ENCODE results near the gene MAPK8IP2.

MAPK8IP2 gene

DNA sequence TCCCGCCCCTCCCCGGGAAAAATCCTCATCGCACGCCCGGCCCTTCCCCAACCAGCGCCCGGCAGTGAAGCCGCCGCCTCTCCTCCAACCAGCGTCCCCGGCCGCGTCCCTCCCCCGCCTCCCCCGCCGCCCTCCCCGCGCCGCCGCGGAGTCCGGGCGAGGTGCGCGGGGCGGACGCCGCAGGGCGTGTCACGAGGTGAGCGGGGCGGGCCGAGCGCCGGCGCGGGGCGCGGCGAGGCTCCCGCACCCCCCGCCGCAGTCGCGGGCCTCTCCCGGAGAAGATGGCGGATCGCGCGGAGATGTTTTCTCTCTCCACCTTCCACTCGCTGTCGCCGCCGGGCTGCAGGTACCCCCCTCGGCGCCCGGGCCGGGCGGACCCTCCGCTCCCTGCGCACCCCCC is at the start of gene MAPK8IP2:
MAPK8IP2 (plus strand) TSS at position 256 of the 400 bp plus-strand sequence; CDS start at position 282, 26 bp downstream.
- DNase-seq (ENCODE audit: low read depth in 2 of 2): no peak

DNA sequence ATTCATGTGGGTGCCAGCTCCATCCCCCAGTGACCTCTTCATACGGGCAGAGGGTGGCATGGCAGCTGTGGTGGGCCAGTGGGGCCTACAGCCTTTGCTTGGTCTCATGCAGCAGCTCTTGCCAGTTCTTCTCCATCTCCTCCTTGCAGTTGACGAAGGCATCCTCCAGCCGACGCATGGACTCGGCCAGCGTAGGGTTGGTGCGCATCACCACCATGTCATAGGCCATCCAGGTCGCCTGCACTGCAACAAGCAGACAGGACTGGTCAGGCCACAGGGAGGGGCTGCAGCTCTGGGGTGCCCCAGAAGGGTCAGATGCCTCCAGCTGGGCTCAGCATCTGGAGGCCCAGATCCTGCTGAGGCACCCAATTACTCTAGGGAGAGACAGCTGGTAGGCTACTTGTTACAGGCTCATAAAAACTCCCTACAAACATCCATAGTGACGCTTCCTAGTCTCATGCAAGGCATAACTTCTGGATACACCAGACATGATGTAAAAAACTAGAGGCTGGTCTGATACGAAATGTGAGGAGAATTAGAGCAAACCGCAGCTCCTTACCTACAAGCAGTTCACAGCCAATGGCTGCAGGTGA is 49.3 kb upstream of the MAPK8IP2 start:
- DNase-seq (ENCODE audit: low read depth in 2 of 2): no peak

DNA sequence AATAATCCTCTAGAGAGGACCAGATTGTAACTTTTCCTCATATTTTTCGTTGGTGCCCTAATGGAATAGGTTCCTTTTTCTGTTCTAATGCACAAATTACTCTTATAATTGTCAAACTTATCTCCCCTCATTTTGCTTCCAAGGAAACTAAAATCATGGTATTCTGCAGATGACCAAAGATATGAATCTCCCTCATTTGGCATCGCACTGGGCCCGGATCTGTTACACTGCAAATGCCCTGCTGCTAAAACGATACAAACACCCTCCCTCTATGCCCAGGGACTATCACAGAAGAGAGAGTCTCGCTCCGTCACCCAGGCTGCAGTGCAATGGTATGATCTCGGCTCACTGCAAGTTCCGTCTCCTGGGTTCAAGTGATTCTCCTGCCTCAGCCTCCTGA is 47.3 kb upstream of the MAPK8IP2 start:
- DNase-seq (ENCODE audit: low read depth in 2 of 2): no peak

DNA sequence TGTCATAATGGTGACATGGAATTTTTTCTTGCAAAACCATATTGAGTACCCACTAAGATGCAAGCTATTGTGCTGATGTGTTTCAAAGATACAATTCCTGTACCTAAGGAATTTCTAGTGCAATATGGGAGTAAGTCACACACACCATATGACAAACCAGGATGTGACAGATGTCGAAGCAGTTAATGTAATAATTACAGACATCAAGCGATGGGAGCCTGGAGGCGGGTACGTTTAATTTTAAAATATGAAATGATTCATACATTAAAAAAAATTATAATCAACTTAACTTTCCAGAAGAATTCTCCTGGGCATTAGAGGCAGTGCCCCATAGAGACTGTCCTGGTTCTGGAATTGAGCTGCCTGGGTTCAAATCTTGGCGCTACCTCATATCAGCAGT is 43.9 kb upstream of the MAPK8IP2 start:
- no peak for DNase-seq (ENCODE audit: low read depth in 2 of 2)

DNA sequence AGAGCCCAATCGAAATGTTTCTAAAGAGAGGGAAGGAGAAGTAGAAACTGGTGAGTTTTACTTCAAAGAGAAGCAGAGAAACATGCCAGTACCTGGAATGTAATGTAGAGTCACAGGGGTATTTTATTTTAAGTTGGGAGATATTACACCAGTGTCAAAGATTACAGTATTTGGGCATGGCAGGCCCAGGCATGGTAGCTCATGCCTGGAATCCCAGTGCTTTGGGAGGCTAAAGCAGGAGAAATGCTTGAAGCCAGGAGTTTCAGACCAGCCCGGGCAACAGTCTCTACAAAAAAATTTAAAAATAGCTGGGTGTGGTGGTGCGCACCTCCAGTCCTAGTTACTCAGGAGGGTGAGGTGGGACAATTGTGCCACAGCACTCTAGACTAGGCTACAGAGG is 40.6 kb upstream of the MAPK8IP2 start:
- DNase-seq (ENCODE audit: low read depth in 2 of 2): no peak

DNA sequence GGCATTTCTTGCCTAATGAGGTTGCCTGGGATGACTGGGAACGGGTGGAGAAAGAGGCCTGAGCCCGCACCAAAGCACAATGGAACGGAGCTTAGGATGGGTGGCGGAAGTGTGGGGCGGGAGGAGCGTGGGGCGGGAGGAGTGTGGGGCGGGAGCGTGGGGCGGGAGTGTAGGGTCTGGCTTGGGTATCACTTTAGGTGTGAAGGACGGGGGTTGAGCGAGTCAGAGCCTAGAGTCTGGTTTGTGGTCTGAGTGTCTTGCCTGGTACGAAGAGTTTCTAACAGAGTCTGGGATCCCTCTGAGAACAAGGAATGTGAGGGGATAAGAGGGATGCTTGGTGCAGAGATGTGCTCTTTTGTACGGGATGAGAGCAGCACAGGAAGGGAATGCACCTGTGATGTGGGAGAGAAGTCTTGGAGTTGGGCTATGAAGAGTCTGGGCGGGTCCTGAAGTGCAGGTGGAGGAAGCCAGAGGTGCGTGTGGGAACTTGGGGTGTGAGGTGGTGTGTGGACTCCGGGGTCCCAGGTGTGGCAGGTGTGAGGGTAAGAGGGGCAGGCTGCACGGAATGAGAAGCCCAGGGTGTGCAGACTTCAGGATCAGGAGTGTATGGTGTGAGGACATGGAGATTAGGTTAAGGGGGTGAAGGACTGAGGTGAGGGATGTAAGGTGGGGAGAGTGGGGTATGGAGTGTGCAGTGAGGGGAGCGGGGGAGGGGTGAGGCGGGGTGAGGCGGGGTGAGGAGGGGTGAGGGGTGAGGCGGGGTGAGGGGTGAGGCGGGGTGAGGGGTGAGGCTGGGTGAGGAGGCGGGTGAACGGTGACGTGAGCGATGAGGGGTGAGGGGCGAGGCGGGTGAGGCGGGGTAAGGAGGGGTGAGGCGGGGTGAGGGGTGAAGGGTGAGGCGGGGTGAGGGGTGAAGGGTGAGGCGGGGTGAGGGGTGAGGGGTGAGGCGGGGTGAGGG is 38.9 kb upstream of the MAPK8IP2 start:
- DNase-seq (ENCODE audit: low read depth in 2 of 2): no peak

DNA sequence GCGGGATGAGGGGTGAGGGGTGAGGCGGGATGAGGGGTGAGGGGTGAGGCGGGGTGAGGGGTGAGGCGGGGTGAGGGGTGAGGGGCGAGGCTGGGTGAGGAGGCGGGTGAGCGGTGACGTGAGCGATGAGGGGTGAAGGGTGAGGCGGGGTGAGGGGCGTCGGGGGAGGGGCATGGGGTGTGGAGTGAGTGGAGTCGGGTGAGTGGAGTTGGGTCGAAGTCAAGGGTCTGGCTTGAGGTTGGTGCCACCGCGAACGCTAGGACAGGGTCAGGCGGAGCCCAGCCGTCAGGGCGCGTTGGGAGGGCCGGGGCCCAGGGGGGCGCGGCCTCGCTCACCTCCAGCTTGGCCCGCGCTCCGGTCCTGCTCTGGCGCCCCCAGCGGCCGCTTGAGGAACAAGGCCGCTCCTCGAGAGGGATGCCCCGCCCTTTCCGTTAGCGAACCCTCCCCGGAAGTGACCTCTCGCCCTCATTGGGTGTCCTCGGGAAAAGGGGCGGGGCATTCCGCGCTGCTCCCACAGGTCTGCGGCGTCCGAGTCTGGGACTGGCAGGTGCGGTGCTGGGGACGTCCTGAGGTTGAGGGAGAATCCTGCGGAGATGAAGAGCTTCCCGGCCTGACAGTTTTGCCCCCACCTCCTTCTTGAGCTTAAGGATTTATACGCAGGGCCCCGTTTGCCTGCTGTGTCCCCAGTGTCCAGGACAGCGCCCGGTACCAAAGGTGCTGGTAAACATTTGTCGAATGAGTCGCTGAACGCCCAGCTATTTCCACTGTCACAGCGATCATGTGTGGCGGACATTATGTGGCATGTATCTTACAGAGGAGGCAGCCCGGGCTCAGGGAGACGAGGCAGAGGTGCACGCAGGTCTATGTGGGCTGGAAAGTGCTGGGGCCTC is 37.8 kb upstream of the MAPK8IP2 start, which contains the start of gene SYCE3:
SYCE3 (minus strand) TSS at position 397 of the 890 bp plus-strand sequence. CDS start 6,514 bp downstream, outside the sequence.
- DNase-seq (ENCODE audit: low read depth in 2 of 2): peak; percentile 97 to 98

DNA sequence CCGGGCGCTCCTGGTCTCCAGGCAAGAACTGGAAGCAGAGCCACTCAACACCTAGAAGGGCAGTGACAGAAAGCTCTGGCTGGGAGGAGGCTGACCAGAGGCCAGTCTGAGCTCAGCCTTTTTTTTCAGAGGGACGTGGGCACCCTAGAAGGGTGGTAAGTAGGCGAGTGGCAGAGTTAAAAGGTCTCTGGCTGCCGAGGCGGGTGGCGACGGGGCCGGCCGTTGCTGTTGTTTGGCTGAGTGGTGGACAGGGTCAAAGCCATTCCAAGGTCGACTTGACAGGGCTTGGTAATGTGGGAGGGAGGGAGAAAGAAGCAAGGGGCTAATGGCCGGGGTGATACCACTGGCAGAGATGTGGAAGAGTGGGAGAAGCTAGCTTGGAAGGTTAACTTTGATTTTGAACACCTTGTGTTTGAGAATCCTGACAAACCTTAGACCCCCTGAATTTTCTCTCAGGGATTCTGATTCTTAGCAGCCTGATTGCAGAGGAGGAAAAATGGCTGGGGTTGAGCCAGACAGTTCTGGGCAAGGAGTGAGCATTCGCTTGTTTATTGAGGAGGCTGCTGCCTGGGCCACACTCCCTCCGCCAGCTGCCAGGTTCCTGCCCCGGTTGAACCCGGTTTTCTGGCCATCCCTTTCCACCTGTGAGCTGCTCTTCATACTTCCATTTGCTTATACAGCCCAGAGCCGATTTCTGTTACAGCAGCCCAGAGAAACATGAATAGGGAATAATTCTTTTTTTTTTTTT is 37.0 kb upstream of the MAPK8IP2 start:
- no peak for DNase-seq (ENCODE audit: low read depth in 2 of 2)

DNA sequence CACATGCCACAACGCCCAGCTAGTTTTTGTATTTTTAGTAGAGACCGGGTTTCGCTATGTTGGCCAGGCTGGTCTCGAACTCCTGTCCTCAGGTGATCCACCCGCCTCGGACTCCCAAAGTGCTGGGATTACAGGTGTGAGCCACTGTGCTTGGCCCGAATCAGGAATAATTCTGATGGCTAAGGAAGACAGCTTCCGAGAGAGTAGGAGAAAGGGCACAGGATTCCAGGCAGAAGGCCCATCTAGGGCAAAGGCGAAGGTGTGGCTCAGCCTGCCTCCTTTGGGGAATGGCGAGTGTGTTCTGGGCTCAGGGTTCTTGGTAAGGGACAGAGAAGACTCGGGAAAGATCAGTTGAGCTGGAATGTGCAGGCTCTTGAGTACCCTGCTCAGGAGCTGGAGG is 36.3 kb upstream of the MAPK8IP2 start:
- DNase-seq (ENCODE audit: low read depth in 2 of 2): no peak

DNA sequence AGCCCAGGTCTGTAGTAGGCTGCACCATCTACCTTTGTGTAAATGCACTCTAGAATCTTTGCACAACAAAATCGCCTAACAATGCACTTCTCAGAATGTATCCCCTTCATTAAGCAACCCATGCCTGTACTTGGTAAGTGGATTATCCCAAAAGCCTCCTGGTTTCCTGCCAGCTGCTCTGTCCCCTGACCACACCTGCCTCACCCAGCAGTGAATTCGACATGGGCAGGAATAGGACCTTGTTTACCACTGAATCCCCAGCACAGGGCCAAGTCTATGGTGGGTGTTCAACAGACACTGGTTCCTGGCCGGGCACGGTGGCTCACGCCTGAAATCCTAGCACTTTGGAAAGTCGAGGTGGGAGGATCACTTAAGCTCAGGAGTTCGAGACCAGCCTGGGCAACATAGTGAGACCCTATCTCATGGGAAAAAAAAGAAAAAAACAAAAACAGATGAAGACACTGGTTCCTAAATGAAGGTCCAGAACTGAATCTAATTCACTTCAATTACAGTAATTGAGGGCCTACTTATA is 32.8 kb upstream of the MAPK8IP2 start:
- DNase-seq (ENCODE audit: low read depth in 2 of 2): no peak

DNA sequence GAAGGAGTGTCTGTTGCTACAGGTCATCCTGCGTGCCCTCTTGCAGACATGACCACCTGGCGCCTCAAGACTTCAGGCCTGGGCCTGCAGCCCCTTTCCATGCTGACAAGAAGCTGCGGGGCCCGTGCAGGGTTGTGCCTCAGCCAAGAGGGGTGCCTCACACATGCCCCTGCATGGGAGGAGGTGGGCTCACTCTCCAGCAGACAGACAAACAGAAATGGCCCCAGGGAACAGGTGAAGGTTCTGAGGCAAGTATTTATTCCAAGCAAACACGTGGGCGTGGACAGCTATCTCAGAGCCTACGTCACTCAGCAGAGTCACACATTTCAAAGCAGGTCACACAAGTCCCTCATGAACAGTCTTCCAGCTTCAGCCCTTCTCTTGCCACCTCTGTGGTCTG is 32.0 kb upstream of the MAPK8IP2 start:
- DNase-seq (ENCODE audit: low read depth in 2 of 2): no peak

DNA sequence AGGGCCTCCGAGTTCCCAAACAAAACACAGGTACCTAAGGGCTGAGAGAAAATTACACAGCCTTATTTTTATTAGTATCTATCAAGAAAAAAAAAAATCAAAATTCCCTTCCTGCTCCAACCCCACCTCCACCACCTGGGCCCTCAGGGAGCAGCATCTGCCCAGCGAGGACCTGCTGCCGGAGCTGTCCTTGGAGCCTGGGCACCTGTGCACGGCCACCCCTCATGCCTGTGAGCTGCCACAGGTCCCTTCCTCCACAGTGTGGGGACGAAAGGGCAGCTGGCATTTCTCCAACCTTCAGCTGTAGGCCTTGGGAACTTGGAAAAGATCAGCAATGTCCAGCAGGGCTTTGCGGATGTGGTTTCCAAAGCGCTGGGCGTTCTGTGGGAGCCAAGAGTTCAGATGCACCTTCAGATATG is 31.5 kb upstream of the MAPK8IP2 start:
- no peak for DNase-seq (ENCODE audit: low read depth in 2 of 2)

DNA sequence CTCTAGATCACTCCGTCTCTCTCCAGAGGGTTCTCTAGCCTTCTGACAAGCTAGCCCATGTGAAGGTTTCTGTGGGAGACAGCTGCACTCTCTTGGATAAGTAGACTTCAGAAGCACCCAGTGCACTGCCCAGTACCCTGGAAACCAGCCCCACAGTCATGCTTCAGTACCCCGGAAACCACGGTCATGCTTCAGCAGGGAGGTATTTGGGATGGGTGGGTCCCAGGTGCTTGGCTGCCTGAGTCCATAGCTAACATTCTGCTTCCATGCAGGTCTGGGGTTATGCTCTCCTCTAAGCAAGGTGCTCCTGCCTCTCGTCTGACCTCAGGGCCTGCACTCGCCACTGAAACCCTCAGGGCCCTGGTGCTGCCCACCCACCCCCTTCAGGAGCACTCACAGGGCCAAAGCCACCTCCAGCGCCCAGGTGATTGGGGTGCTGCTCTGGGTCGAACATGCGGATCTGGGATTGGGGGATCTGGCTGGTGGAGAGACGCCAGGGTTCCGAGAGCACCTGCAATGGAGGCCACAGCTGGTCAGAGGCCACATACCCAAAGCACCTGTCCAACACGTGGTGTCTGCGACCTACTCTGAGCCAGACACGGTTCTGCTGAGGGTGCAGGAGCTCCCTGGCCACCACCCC is 30.6 kb upstream of the MAPK8IP2 start:
- DNase-seq (ENCODE audit: low read depth in 2 of 2): no peak

DNA sequence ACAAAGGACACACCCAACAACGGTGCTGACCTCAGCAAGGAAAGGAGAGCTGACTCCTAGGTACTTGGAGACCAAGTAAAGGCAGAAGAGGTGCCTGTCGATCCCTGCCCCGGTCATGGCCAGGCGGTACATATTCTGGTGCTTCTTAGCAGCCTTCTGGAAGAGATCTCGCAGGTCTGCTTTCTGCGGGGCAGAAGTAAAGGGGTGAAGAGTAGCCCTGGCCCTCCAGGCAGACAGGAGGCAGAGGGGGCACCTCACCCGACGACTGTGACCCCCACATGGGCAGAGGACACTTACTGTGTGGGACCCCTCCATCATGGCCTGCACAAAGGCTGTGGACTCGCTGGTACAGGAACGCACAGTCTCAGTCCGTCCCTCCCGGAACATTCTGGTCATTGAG is 29.7 kb upstream of the MAPK8IP2 start:
- no peak for DNase-seq (ENCODE audit: low read depth in 2 of 2)

DNA sequence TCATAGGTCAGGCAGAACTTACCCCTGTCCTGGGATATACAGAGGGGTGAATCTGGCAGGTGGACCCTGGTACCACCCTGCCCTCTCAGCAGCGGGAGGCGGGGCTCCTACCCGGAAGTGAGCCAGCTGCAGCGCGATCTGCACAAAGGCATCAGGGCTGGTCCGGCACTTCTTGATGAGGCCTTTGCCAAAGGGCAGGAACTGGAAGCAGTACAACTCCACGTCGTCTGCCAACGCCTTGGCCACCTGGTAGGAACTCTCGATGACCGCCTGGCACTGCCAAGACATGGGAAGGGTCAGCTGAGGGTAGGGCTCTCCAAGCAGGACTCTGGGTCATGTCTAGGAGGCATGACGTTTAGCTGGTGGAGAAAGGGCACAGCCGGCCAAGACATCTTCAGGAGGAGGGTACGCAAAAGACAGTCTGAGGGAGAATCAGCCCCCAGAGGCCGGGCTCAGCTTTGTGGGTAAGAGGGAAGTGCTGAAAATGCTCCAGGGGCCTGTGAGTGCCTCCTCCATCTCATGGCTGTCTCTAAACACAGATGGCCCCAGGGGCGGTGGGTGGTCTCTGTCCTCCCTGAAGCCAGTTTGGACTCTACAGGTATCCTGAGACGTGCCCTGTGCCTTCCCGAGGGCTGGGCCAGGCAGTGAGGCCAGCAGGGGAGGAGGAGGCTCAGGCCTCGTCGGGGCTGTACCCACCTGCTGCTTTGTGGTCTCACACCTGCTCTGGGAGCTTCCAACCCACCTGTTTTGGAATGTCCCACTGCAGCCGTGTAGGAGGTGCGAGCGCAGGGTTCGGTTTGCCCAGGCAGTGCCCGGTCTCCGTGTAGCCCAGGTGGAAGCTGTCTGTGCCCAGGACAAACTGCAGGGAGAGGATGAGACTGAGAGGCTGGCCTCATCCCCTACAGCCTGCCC is 29.1 kb upstream of the MAPK8IP2 start:
- no peak for DNase-seq (ENCODE audit: low read depth in 2 of 2)

DNA sequence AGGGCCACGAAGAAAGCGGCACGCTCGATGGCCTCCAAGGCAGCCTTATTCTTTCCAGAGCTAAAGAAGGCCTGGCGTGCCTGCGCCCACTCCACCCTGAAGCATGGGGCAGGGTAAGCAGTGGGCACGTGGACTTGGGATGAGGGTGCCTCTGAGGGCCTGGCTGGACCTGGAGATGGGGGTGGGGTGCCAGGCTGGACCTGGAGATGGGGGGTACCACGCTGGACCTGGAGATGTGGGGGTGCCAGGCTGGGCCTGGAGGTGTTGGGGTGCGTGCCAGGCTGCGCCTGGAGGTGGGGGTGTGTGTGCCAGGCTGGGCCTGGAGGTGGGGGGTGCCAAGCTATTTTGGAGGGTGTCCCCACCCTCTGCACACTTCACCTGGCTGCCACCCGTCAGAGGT is 27.6 kb upstream of the MAPK8IP2 start:
- DNase-seq (ENCODE audit: low read depth in 2 of 2): no peak

DNA sequence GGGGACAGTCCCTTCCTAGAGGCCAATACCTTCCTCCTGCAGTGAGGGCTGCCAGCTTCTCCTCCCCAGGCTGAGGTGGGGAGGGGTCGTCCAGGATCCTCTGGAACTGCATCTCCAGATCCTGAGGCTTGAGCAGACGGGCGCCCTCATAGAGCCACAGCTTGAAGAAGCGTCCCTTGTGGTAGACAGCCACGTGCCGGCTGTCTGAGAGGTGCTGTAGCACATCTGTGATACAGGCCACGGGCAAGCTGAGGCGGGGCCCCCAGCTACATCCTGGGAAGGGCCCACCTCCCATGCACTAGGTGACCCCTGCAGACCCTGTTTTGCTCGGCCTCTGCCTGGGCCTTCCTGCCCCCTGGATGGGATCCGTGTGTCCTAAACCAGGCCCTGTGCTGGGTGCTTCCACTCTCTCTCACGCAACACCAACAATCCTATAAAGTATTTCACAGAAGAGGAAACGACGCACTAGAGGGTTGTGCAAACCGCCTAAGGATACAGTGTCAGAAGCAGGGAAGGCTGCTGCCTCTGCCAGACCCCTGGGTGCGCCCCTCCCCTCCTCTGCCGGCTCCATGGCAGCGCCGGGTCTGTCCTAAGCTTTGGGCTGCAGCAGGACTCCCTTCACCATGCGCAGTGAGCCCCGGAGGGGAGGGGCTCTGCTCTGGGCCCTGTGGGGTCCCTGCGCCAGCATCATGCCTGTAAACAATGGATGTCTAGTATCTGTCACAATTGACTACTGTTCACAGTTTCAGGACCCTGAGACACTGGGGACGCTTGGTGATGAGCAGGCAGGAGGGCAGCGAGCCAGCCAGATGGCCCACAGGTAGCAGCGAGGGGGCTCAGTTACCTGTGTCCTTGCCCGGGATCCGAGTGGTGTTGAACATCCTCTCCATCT is 26.9 kb upstream of the MAPK8IP2 start:
- DNase-seq (ENCODE audit: low read depth in 2 of 2): no peak

DNA sequence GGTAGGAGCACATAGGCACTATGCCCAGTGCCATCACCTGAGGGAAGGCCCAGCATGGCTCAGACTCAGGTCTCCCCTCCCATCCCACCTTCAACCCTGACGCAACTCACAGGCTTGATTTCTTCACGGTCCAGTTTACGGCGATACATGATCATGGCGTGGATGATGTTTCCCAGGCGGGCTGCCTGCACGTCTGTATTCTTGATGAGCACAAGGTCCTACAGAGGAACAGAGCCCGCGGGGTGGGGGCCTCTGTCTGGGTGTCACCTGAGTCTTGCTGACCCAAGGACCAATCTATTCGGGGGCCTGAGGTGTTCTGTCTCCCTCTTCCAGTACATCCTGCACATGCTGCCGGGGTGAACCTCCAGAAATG is 26.2 kb upstream of the MAPK8IP2 start:
- no peak for DNase-seq (ENCODE audit: low read depth in 2 of 2)

All from stimulated activated CD4-positive, alpha-beta T cell treated with anti-CD3 and anti-CD28 coated beads, Interleukin-1b, Interleukin-23, amount 100 ng/mL, for 4 hours (primary cell).